Measurements from ENCODE around the gene DAZAP1. TPM values are rescaled to one million over a fixed set of nuclear protein-coding genes. Genes with fewer than 3 reads are reported as not detected.
"Not testable (repeated sequence)": the region's sequence is repeated elsewhere in the genome, so short reads cannot be mapped to it uniquely, and the experiment has no call there.

Gene DAZAP1
- total RNA-seq, 1 donor from 2014 or later, result 48.1 TPM

- no peak for ATAC-seq
- DNase-seq (ENCODE audit: low spot score), result no peak
Measured at GRCh38 chr19:1438933-1439354, 31.6 kb downstream of the DAZAP1 start.

- not testable (repeated sequence) for DNase-seq (ENCODE audit: low spot score); ATAC-seq
Measured at GRCh38 chr19:1439525-1440417, 32.4 kb downstream of the DAZAP1 start.

- no peak for DNase-seq (ENCODE audit: low spot score)
- no peak for ATAC-seq
Measured at GRCh38 chr19:1440418-1440801, 33.0 kb downstream of the DAZAP1 start.

GRCh38 chr19:1441022-1441426, 33.6 kb downstream of the DAZAP1 start:
- no peak for ATAC-seq

DNA sequence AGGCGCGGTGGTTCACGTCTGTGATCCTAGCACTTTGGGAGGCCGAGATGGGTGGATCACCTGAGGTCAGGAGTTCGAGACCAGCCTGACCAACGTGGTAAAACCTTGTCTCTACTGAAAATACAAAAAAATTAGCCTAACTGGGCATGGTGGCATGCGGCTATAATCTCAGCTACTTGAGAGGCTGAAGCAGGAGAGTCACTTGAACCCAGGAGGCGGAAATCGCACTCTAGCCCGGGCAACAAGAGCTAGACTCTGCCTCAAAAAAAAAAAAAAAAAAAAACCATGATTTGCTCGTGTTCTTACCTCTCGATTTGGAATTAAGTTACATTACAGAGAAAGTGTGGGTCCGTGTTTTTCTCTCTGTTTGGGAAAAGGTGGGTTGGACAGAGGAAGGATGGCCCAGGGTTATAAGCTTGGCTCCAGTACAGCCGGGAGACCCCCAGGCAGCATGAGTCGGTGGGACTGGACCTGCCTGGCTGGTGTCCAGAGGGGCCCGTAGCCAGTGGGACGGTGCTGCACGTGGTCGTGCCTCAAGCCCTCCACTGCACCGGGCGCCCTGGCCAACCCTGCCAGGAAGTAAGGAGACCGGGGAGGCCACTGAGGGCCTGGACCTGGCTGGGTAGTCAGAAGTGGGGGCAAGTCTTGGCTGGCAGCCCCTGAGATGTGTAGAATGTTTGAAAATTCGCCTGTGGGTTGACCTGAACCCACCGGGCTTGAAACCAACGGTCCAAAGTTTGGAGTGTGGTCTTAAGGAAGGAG, 34.5 kb downstream of the DAZAP1 start:
- no peak for ATAC-seq
- DNase-seq (ENCODE audit: low spot score), result no peak

More at GRCh38 chr19:1441022-1441426, 33.6 kb downstream of the DAZAP1 start:
- DNase-seq (ENCODE audit: low spot score), result no peak

GRCh38 chr19:1445185-1445931, 38.0 kb downstream of the DAZAP1 start:
- ATAC-seq, result peak; percentile 93
- no peak for DNase-seq (ENCODE audit: low spot score)

GRCh38 chr19:1445932-1446712, 38.7 kb downstream of the DAZAP1 start:
- DNase-seq (ENCODE audit: low spot score), result no peak
- no peak for ATAC-seq

- ATAC-seq (no peak), DNase-seq (ENCODE audit: low spot score) (no peak)
Measured at GRCh38 chr19:1446713-1447481, 39.5 kb downstream of the DAZAP1 start.

DNA sequence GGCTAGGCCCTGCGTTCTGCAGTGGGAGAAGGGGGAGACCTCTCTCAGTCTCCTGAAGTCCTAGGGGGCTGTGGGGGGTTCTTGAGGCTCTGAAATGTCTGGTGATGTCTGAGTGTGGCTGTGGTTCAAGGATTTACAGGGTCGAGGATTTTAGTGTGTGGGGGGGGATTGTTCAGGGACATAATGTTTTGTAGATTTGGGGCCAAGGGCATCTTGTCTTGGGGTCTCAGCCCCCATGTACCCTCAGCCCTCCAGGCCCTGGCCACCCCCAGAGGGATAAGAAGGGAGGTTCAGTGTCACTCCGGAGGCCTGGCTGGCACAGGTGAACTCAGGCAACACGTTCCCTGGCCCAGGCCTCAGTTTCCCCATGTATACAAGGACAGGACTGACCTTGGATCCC, 40.1 kb downstream of the DAZAP1 start:
- DNase-seq (ENCODE audit: low spot score) (no peak), ATAC-seq (no peak)

DNA sequence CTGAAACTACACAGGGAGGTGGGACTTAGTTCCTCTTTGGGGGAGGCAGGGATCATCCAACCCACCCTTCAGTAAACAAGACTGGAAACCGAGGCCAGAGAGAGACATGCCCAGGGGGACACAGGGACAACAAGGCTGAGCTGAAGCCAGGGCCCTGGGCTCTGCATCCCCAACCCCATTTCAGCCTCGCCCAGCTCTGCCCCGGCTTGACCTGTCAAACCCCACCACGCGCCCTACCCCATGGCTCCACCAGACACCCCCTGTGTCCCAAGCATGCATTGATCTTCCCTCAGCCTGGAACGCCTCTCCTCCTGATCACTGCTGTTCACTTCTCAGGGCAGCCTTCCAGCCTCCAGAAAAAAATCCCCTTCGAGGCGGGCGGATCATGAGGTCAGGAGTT, 40.6 kb downstream of the DAZAP1 start:
- no peak for DNase-seq (ENCODE audit: low spot score)
- ATAC-seq, result no peak

DNA sequence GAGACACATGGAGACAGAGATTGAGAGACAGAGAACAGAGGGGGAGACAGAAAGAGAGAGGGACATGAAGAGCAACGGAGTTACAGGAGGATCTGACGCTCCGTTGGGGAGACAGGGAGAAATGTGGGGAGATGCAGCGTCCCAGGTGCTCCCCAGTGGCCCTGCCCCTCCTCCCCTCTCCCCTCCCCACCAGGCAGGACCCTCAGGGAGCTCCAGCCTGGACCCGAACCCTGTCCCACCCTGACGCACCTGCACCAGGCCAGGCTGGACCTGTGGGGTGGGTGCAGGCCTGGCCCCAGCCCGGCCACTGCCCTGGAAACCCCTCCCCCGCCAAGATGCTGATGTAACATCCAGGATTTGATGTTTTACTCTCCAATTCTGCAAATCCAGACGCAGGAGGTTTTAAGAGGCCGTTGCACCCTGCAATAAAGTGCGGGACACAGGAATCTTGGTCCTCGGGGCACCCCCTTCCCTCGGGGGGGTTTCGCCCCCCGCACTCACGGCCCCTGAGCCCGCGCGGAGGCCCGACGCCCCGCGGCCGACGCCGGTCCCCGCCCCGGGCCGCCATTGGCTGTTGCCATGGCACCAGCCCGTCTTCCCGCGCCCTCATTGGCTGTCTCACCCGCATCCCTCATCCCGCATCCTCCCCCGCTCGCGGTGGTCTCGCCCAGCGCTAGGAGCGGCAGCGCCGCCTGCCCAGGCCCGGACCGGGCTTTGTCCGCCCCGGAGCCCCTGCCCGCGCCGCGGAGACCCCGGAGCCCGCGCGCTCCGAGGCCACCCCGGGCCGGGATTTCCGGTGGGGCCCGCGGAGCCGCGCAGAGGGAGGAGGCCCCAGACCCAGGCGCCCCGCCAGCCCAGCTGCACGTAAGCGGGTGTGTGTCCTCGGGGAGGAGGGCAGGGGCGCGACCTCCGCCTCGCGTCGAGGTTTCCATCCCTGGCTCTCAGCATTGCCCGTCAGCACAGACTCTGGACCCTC, 42.4 kb downstream of the DAZAP1 start, which contains the start of gene APC2:
APC2 (plus strand) TSS at position 655 of the 976 bp plus-strand sequence. CDS start 2,881 bp downstream, outside the sequence.
- no peak for DNase-seq (ENCODE audit: low spot score)
- ATAC-seq, result no peak

DNA sequence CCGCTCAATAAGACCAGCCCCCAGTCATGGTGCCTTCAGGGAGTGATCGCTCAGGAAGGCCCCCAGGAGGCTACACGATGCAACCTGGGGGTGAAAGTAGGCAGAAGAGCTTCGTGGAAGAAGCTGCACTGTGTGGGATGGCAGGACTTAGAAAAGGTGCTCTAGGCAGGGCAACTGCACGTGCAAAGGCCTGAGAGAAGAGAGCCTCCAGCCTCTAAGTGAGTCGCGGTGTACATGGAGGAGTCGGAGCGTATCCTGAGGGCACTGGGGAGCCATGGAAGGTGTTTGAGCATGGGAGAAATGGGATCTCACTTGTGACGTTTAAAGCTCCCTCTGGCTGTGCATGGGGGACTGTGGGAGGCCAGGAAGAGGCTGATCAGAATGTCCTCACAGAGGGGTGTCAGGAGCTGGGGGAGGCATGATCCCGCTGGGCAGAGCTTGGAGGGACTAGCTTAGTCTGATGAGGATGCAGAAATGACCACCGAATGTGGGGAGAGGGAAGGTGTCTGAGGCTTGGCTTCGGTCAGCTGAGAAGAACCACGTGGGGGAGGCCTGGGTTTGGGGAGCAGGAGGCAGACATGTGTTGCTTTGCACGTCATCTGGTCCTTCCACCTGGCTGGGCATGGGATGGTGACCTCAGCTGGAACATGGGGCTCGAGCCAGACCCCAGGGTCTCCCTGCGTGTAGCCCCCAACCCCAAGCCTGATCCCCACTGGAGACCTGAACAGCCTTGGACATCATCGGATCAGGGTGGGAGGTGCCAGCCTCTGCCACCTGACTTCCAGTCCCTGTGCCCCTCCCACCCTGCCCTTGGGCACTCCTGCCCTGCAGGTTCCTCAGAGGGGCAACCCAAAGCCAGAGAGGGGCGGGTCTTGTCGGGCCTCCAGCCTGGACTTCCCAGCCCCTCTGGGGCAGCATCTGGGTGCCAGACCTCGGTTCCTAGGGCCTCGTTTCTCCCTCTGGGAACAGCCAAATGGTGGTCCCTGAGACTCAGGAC, 43.6 kb downstream of the DAZAP1 start:
- ATAC-seq (no peak), DNase-seq (ENCODE audit: low spot score) (no peak)

- no peak for DNase-seq (ENCODE audit: low spot score)
- no peak for ATAC-seq
Measured at GRCh38 chr19:1451916-1452801, 44.8 kb downstream of the DAZAP1 start.

GRCh38 chr19:1452802-1453524, 45.6 kb downstream of the DAZAP1 start:
- DNase-seq (ENCODE audit: low spot score) (no peak), ATAC-seq (no peak)

Measured in left lobe of liver (tissue), 2 donors.